ENCODE results near the gene SPATS2.

SPATS2 gene

GRCh38 chr12:49335955-49336644 is 31.2 kb upstream of the SPATS2 start:
- DNase-seq (ENCODE audit: low read depth): no peak

DNA sequence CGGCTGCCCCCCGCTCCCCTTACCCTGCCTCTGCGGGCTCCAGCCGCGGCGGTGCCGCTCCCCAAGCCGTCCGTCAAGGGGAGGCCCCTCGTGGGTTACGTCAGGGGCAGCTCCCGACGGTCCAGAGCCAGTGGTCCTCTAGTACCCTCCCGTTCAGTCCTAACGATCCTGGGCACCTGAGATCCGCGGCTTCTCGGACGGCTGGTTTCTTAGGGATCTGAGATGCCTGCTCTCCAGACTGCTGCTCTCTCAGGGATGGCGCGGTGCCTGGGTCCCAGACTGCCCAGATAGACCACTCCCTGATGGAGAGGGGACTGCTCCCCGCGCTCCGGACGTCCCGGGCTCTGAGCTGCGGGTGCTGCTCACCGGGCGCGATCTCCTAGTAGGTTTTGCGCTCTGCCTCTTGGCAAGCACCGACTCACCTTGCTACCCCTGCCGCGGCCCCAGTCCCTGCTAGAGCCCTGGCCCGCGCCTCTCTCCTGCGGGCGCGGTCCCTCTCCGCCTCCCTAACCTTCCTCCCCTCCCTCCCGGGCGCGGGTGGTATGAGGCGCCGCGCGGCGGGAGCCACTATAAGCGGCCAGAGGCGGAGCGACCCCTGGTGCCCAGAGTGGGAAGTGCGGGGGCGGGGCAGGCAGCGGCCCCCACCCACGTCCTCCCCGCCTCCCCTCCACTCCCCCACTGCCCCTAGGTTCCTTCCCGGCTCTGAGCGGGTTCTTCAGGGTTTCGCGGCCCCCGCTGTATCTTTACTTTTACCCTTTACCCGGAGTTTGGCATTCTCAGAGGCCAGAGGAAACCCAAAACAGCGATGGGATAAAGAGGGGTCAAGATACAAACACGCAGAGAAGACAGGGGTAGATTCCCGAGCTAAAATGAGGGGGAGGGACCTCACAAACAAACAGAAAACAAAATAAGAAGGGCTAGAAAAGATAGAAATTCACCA is 30.3 kb upstream of the SPATS2 start, which contains the start of gene C1QL4:
TSS of gene C1QL4 (minus strand) at position 544 of the 940 bp plus-strand sequence. CDS start 711 bp downstream, outside the sequence.
- DNase-seq (ENCODE audit: low read depth): peak; percentile 82

- no peak for DNase-seq (ENCODE audit: low read depth)
Observed at GRCh38 chr12:49338830-49339463, 28.3 kb upstream of the SPATS2 start.

DNA sequence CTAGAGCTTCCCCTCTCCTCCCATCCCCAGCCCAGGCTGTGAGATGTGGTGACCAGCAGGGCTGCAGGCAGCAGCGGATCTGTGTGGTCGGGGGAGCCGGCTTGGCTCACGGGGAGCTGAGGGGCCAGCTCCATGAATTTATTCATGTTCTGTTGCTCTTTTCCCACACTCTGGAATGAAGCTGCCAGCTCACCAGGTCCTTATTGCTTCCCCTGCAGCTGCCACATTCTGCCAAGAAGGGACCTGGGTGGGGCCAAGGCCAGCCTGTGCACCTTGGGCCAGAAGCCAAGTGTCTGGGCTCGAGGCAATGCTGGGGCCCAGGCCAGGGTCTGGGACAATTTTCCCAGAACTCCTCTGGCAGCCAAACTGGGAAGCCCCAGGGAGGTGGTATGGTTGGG is 27.8 kb upstream of the SPATS2 start:
- no peak for DNase-seq (ENCODE audit: low read depth)

DNA sequence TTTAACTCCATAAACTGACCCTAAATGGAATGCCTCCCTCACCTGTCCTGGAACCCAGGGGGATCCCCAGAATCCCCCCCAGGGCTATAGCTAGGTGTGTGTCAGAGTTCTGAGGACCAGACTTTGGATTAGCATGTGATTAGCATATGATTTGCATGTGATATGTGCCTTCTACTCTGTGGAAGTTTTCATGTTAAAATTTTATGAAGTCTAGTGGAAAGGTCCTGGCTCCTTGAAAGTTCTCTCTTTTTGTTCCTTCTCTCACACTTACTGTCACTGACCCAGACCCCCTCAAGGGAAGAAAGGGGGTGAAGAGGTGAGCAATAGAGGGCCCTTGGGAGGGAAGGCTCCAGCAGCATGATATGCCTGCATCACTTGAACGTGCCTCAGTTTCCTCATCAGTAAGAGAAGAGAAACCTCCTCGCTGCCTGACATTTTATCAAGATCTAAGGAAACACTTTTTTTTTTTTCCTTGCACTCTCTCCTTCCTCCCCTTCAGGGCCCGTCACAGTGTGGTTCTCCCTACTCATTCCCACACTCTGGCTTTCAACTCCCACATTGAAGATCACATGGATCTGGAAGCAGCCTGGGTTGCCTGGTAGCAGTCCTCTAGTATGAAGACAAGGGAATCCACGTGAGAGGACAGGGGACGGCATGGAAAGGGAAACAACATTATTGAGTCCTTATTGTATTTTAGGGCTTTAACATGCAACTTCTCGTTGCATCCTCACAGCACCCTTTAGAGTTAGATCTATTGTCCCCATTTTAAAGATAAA is 27.0 kb upstream of the SPATS2 start:
- no peak for DNase-seq (ENCODE audit: low read depth)

- no peak for DNase-seq (ENCODE audit: low read depth)
Observed at GRCh38 chr12:49340971-49341776, 26.1 kb upstream of the SPATS2 start.

GRCh38 chr12:49341777-49342065 is 25.5 kb upstream of the SPATS2 start:
- no peak for DNase-seq (ENCODE audit: low read depth)

GRCh38 chr12:49342066-49342913 is 25.0 kb upstream of the SPATS2 start:
- DNase-seq (ENCODE audit: low read depth): peak; percentile 68

- peak; percentile 41 for DNase-seq (ENCODE audit: low read depth)
Observed at GRCh38 chr12:49342914-49343731, 24.1 kb upstream of the SPATS2 start.

DNA sequence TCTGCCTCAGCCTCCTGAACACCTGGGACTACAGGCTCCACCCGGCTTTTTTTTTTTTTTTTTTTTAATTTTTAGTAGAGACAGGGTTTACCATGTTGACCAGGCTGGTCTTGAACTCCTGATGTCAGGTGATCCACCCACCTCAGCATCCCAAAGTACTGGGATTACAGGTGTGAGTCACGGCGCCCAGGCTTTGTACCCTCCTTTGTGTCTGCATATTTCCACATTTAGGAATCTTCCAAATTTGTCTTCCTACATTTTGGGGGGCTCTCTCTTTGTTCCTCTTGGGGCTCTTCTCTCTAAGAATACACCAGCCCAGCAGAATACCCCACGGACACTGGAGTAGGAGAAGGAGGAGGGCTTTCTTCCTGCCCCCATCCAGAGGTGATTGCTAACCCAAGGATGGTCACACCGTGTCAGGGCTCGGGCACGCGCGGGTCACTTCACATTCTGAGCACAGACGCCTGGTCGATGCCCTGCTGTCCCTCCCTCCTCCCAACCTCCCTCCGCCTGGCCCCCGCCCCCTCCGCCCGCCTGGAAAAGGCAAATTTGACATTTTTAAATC is 22.7 kb upstream of the SPATS2 start:
- no peak for DNase-seq (ENCODE audit: low read depth)

DNA sequence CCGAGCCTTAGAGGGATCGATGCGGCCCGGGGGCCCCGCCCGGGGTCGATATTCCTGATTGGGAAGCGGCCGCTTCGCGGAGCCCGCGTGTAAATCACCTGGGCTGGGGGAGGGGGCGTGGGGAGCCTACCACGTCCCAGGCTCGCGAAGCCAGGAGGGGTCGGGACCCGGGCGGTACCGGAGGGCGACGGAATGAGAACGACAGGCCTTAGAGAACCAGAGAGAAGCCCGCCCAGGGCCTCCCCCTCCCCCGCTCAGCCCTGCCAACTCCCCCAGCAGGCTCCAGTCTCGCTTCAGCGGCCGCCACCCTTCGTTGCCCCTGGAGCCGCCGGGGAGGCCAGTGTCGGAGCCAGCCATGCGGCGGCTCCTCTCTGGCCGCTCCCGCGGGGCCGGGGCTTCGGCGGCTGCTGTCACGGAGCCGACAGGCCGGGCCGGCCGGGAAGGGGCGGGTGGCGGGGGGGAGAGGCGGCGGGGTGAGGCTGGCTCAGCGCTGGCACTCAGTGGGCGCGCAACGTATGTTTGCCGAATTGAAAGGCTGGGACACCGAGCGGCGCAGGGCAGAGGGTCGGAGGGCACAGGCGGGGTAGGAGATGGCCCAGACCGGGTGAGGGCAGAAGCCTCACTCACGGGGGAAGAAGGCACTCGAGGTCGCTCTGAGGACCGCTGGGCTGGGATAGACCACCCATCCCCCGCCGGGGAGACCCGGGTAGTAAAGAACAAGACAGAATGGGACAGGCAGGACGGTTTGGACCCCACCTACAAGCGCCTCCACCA is 22.0 kb upstream of the SPATS2 start:
- no peak for DNase-seq (ENCODE audit: low read depth)

DNA sequence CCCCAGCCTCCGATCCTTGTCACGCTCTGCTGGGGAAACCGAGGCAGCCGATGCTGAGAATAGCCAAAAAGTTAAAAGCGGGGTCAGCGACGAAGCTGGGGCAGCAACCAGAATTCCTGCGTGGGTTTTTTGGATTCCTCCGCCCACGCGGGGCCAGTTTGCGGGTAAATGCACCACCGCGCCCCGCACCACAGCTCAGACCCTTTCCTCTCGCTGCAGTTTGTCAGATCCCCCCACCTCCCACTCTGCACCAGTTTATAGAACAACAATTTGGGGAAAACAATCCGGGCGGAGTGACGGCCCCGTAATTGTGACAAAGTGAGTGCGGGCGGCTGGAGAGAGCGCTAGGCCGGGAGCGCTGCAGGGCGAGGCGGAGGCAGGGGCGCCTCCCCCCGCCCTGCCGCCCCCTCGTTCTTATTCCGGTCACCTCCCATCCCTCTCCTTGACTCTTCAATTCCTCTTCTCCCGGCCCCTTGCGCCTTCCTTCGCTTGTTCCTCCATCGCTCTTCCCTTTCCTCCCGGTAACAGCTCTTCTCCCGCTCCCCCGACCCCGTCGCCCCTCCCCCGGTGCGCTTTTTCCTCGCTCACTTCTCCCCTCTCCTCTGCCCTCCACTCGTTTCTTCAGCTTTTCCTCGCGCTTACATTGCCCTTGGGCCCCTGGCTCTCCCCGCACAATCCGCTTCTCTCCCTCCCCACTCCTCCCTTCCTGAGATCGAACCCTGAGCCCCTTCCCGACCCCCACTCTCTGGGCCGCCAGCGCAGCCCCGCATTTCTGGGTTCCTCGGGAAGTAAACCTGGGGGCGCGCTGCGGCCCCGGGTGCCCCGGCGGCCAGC is 21.2 kb upstream of the SPATS2 start:
- DNase-seq (ENCODE audit: low read depth): no peak

- no peak for DNase-seq (ENCODE audit: low read depth)
Observed at GRCh38 chr12:49346659-49347310, 20.5 kb upstream of the SPATS2 start, which contains the start of gene DNAJC22. Gene DNAJC22 (plus strand): TSS chr12:49346888. CDS start chr12:49348873, 1,985 bp downstream.

DNA sequence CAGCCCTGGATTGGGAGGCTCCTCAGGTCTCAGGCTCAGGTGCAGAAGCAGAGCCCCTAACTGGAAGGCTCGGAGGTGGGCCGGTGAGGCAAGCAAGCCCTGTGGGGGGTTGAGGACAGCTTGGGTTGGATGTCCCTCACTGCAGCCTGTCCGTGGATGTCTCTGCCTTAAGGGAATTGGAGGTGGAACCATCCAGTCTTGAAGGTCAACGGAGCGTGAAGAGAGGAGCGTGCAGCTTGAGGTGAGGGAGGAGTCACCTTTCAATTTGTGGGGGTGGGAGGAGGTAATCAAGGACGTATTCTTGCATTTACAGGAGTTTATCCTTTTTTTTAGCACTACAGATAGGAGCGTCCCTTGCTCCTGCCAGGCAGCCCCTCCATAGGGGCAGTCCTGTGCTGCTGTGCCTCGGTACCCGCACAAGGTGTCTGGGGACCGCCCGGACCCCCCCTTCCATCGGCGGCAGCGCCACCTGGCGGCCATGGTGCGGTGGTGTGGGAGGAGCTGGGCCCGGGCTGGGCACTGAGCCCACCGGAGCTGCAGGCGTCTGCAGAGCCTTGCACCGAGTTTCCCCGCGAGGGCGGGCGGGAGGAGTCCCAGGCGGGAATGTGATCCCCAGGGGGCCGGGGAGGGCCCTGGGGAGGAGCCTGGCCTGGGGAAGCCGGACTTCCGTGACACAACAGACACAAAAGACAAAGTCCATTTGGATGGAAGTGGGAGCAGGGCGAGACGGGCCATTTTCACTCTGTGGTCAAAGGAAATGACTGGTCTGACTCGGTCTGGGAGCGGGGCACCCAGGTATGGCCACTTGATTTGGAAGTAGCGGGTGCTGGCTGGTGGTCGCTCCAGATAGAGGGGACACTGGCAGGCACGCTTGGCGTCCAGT is 19.7 kb upstream of the SPATS2 start:
- DNase-seq (ENCODE audit: low read depth): peak; percentile 73

GRCh38 chr12:49348781-49349180 is 18.5 kb upstream of the SPATS2 start:
- no peak for DNase-seq (ENCODE audit: low read depth)

DNA sequence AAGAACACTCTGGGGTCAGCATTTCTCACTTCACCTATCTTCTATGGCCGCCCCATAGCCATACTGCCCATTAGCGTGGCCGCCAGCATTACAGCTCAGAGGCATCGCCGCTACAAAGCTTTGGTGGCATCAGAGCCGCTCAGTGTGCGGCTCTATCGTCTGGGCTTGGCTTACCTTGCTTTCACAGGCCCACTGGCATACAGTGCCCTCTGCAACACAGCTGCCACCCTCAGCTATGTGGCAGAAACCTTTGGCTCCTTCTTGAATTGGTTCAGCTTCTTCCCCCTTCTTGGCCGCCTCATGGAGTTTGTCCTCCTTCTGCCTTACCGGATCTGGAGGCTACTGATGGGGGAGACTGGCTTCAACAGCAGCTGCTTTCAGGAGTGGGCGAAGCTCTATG is 18.0 kb upstream of the SPATS2 start:
- no peak for DNase-seq (ENCODE audit: low read depth)

Data from activated T-helper 9 cell treated with anti-CD3 and anti-CD28 coated beads, Interleukin-2, amount 50 U/mL, for 16 hours (primary cell).